Bronchial epithelial cell (primary cell): Measurements from ENCODE around the gene SIAE. TPM values are rescaled to one million over a fixed set of nuclear protein-coding genes. Genes with fewer than 3 reads are reported as not detected.

ENCODE experiments used
- DNase-seq: peaks from one replicate; pipeline ENCODE4 v3.0.0-alpha.2; 2010; ENCODE audit warnings: low read depth
- FAIRE-seq: peaks from 2 replicates; lab custom pipeline; 2011; peaks lifted over from hg19 to GRCh38; lab: Jason Lieb, UNC
- H3K27me3 ChIP-seq: 2 replicates; pipeline ENCODE4 v1.5.1; 2011; ENCODE audit warnings: low read length; ENCODE audit not compliant: control insufficient read depth, insufficient read depth
- H3K36me3 ChIP-seq: 2 replicates; pipeline ENCODE4 v1.5.1; 2011; ENCODE audit warnings: low read length; ENCODE audit not compliant: control insufficient read depth, insufficient read depth
- H3K4me3 ChIP-seq: 2 replicates; pipeline ENCODE4 v1.5.1; 2011; ENCODE audit warnings: mild to moderate bottlenecking, low read depth, low read length, control low read depth
- CTCF ChIP-seq: IDR thresholded peaks from 2 replicates; pipeline ENCODE4 v1.5.1; 2011; ENCODE audit warnings: mild to moderate bottlenecking, moderate library complexity, low read length, control low read depth, inconsistent platforms; ENCODE audit not compliant: insufficient read depth, severe bottlenecking
- total RNA-seq: library from RNA; depleted of rRNA; stranded (reverse); fragments of >200 nt; gene quantifications from 2 replicates; pipeline ENCODE4 v1.2.1, GENCODE V29; 2014

SIAE gene
- total RNA-seq, 1 donor from 2014 or later = 9.0 TPM

- DNase-seq (peak; percentile 80), FAIRE-seq (no peak)
- no peak overlapping the region for H3K4me3 ChIP-seq
- no peaks in the 10 kb centered on the region for H3K27me3 ChIP-seq
- no peaks in the 10 kb centered on the region for H3K36me3 ChIP-seq
- no peak for TF ChIP-seq CTCF
Observed at GRCh38 chr11:124656774-124657630, 16.5 kb downstream of the SIAE start.

- no peak for DNase-seq
- TF ChIP-seq CTCF = no peak
- FAIRE-seq = no peak
Observed at GRCh38 chr11:124648610-124649009, 24.9 kb downstream of the SIAE start.

DNA sequence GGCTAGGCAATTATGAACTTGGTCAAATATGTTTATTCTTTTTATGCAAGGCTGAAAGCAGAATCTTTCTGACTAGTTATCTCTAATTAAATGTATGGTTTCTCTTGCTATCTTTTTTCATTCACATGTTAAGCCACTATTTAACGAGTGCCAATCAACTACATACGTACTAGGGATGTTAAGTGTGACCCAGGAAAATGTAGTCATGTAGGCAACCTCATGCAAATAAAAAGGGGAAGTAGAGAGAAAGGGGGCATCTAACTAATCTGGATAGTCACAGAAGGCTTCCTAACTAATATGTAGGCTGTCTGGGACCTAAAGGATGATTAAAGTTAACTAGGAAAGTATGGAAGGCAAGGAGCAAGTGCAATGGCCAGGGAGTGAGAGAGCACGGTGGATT is 27.4 kb downstream of the SIAE start:
- Histone ChIP-seq H3K4me3 (no peak overlapping the region), H3K27me3 (no peaks in the 10 kb centered on the region), H3K36me3 (no peaks in the 10 kb centered on the region)
- no peak for TF ChIP-seq CTCF
- FAIRE-seq (no peak), DNase-seq (no peak)

More at GRCh38 chr11:124648610-124649009, 24.9 kb downstream of the SIAE start:
- H3K36me3 ChIP-seq = no peaks in the 10 kb centered on the region
- H3K27me3 ChIP-seq = no peaks in the 10 kb centered on the region
- H3K4me3 ChIP-seq = no peak overlapping the region

DNA sequence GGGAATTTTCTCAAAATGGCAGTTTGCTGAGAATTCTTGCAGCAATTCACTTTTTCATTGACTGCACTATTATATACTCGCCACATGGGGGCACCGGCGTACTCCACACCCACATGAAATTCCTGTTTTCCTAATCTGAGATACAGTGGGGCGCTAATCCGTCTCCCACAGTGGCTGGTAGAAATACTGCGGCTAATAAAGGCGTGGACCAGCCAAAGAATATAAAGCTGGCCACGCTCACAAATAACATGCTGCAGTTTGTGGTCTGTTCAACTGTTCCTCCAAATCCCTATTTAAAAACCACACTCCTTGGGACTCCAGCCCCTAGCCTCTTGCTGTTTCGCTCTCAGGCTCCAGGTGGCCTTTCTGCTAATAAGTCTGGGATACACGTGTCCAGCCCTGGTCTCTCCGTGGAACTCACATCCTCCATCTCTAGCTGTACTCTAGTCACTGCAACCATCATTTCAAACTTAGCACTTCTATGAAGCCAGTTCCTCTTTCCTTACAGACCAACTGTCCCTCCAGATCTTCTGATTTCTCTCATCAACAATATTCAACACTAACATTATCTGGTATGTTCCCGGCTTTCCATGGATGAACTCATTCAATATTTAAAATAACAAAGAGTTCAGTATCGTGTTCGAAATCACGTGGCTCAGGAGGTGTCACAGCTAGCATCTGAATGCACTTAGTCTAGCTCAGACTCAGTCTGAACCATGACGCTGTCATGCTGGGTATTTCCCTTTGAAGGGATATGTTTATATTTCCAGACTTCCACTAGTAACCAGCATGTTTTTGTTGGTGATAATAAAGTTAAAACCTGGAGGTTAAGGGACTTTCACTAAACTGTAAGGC is 28.9 kb downstream of the SIAE start:
- DNase-seq = peak; percentile 48
- no peaks in the 10 kb centered on the region for H3K36me3 ChIP-seq
- H3K27me3 ChIP-seq = no peaks in the 10 kb centered on the region
- no peak overlapping the region for H3K4me3 ChIP-seq
- FAIRE-seq = peak; percentile 13
- TF ChIP-seq CTCF = peak; percentile 75

- no peak for TF ChIP-seq CTCF
- no peak overlapping the region for H3K4me3 ChIP-seq
- FAIRE-seq = no peak
- H3K36me3 ChIP-seq = no peaks in the 10 kb centered on the region
- DNase-seq = peak; percentile 54
- H3K27me3 ChIP-seq = no peaks in the 10 kb centered on the region
Observed at GRCh38 chr11:124643605-124644425, 29.7 kb downstream of the SIAE start.
